Uterus (tissue), 4 donors: Measurements from ENCODE around the gene TMSB4Y. TPM values are rescaled to one million over a fixed set of nuclear protein-coding genes. Genes with fewer than 3 reads are reported as not detected.

ENCODE experiments used
- DNase-seq, 2 donors: peaks; one replicate each; pipeline ENCODE4 v3.0.0-alpha.2; 2019 to 2020
- H3K27ac ChIP-seq, 2 donors: fragments of 200-600 bp; sonication (generic); 1 replicate in 1 of 2; 2 replicates in 1 of 2; pipeline ENCODE4 v1.5.1; 2016 to 2018
- H3K27me3 ChIP-seq, 2 donors: fragments of 200-600 bp; sonication (generic); one replicate each; pipeline ENCODE4 v1.5.1; 2018 to 2019; ENCODE audit warnings: control low read depth in 1 of 2
- H3K36me3 ChIP-seq, 2 donors: fragments of 200-600 bp; sonication (generic); one replicate each; pipeline ENCODE4 v1.5.1; 2019; ENCODE audit warnings: control low read depth in 1 of 2
- H3K4me1 ChIP-seq, 2 donors: fragments of 200-600 bp; sonication (generic); one replicate each; pipeline ENCODE4 v1.5.1; 2018 to 2019; ENCODE audit warnings: control low read depth in 1 of 2
- H3K4me3 ChIP-seq, 2 donors: fragments of 200-600 bp; sonication (generic); 1 replicate in 1 of 2; 2 replicates in 1 of 2; pipeline ENCODE4 v1.5.1; 2018 to 2019; ENCODE audit warnings: mild to moderate bottlenecking in 1 of 2
- H3K9me3 ChIP-seq, 2 donors: fragments of 200-600 bp; sonication (generic); one replicate each; pipeline ENCODE4 v1.5.1; 2019; ENCODE audit warnings: control low read depth in 1 of 2
- CTCF ChIP-seq, 4 experiments: fragments of 200-600 bp in 2 of 4; fragments of 450-650 bp in 2 of 4; sonication (generic) in 2 of 4; IDR thresholded peaks; one replicate each; pipeline ENCODE4 v1.5.1; 2016 to 2019; ENCODE audit warnings: antibody characterized with exemption in 4 of 4, mild to moderate bottlenecking in 2 of 4, moderate library complexity in 1 of 4
- POLR2A ChIP-seq, 2 donors: fragments of 450-650 bp; IDR thresholded peaks; one replicate each; pipeline ENCODE4 v1.6.1; 2016; ENCODE audit warnings: antibody characterized with exemption in 2 of 2, mild to moderate bottlenecking in 1 of 2, moderate library complexity in 1 of 2
- intact Hi-C: fragments of 100-400 bp; cut with DNase I; formaldehyde crosslinking; loops from one replicate; pipeline ENCODE4 v1.15.1; 2023; ENCODE audit warnings: low total_unique reads
- total RNA-seq, 4 donors: library from RNA; depleted of rRNA in 3 of 4; stranded (reverse); fragments of >200 nt in 3 of 4; gene quantifications; one replicate each; pipeline versions ENCODE4 v1.1.0 to v1.2.4, GENCODE V29; 2014 to 2023
- donor health status: DM: yes; HTN: yes; CAD: no.

Gene TMSB4Y
- total RNA-seq, 4 donors from 2014 or later = not detected

- Histone ChIP-seq H3K9me3 (no peaks in the 10 kb centered on the region), H3K36me3 (no peaks in the 10 kb centered on the region), H3K27me3 (no peaks in the 10 kb centered on the region), H3K4me3 (no peak overlapping the region), H3K4me1 (no peaks in the 10 kb centered on the region), H3K27ac (no peak overlapping the region)
- no peak for TF ChIP-seq CTCF (IDR thresholded peaks at IDR 0.05)
- no peak for TF ChIP-seq POLR2A (IDR thresholded peaks at IDR 0.05)
- no peak for DNase-seq
- intact Hi-C loops = no loop called here
These were observed 47.8 kb downstream of the TMSB4Y start for GRCh38 chrY:13751289-13752071.

- Histone ChIP-seq H3K27ac (no peak overlapping the region), H3K9me3 (no peaks in the 10 kb centered on the region), H3K4me3 (no peak overlapping the region), H3K36me3 (no peaks in the 10 kb centered on the region), H3K4me1 (no peaks in the 10 kb centered on the region), H3K27me3 (no peaks in the 10 kb centered on the region)
- TF ChIP-seq POLR2A (IDR thresholded peaks at IDR 0.05) = no peak
- TF ChIP-seq CTCF (IDR thresholded peaks at IDR 0.05) = no peak
- DNase-seq = no peak
- intact Hi-C loops = no loop called here
These were observed 51.0 kb downstream of the TMSB4Y start for GRCh38 chrY:13754661-13755060.

Other genes with a start within 250 kb of the TMSB4Y start
- gene UTY, start 223.9 kb upstream of the TMSB4Y start, total RNA-seq = not detected